ENCODE data around the gene PIAS1.
"Not testable (repeated sequence)": the region's sequence is repeated elsewhere in the genome, so short reads cannot be mapped to it uniquely, and the experiment has no call there.

The PIAS1 gene

DNA sequence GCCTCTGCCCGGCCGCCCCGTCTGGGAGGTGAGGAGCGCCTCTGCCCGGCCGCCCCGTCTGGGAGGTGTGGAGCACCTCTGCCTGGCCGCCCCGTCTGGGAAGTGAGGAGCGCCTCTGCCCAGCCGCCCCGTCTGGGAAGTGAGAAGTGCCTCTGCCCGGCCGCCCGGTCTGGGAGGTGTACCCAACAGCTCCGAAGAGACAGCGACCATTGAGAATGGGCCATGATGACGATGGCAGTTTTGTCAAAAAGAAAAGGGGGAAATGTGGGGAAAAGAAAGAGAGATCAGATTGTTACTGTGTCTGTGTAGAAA is 168.3 kb downstream of the PIAS1 start:
- not testable (repeated sequence) for ATAC-seq

DNA sequence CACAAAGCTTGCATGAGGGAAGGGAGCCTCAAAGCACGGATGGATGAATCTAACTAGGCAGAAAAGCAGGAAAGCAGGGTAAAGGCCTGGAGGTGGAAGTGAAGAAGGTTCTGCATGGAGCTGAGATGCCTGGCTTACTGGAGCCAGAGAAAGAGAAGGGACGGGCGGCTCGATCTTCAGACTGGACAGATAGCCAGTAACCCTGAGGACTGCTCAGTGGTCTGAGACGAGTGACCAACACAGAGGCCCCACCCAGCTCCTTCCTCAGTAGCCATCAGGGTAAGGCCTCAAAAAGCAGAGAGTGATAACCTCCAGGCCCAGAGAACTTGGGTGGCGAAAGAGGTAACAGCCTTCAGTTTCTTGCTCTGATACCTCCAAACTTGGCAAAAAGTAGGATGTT is 169.1 kb downstream of the PIAS1 start:
- ATAC-seq, result no peak

DNA sequence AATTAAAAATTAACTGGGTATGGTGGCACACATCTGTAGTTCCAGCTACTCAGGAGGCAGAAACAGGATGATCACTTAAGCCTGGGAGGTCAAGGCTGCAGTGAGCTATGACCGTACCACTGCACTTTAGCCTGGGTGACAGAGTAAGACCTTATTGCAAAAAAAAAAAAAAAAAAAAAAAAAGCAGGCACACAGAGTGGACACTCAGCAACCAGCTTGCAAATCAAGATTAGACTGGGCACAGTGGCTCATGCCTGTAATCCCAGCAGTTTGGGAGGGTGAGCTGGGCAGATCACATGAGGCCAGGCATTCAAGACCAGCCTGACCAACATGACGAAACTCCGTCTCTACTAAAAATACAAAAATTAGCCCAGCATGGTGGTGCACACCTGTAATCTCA is 170.0 kb downstream of the PIAS1 start:
- ATAC-seq, result no peak

DNA sequence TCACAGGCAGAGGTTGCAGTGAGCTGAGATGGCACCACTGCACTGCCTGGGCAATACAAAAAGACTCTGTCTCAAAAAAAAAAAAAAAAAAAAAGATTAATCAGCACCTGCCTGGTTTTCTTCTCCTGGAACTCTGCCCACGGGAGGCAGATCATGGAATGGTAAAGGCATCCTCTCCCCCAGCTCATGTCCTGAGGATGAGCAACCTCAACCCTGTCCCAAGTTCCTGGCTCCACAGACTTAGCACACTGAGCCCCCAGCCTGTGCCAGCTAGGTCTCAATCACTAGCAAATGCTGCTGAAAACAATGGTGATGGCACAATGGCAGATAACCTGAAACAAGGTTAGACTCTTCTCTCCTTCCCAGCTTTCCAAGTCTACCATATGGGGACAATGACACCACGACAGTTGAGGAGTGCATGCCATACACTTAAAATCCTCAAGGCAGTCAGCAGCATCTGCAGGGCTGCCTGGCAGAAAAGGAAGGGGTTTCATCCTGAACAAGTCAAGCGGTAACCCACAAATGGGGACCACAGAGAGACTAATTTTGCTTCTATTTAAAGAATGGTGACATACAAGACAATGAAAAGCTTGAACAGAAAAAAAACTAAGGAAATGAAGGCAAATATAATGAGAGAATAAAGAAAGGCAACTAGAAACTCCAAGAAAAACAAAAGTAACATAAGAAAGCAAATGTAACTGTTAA is 170.6 kb downstream of the PIAS1 start:
- no peak for ATAC-seq

DNA sequence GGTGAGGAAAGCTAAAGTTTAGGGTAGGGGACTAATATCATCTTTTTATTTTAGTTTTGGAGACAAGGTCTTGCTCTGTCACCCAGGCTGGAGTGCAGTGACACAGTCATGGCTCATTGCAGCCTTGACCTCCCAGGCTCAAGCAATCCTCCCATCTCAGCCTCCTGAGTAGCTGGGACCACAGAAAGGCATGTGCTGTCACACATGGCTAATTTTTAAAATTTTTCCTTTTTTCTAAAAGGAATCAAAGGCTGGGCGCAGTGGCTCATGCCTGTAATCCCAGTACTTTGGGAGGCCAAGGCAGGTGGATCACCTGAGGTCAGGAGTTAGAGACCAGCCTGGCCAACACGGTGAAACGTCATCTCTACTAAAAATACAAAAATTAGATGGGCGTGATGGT is 171.3 kb downstream of the PIAS1 start:
- ATAC-seq, result not testable (repeated sequence)

DNA sequence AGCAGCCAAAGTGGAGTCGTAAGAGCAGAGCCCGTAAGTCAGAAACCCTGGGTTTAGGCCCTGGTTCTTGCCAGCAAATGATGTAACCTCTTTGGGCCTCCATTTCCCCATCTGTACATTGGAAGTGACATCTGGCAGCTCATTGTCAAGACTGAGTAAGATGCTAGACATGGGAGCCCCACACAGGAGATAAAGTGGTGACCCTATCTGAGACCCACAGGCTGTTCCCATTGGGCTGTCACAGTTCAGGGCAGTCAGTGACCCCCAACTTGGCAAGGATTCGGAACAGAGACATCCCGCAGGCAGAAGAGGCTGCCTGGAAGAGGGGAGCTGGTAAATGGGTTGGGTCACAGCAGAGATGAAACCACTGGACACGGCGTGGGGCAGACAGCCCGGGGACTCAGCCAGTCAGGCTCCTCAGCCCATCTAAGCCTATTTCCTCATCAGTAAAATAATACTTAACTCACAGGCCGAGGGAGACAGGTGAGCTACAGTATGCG is 173.6 kb downstream of the PIAS1 start:
- no peak for ATAC-seq

DNA sequence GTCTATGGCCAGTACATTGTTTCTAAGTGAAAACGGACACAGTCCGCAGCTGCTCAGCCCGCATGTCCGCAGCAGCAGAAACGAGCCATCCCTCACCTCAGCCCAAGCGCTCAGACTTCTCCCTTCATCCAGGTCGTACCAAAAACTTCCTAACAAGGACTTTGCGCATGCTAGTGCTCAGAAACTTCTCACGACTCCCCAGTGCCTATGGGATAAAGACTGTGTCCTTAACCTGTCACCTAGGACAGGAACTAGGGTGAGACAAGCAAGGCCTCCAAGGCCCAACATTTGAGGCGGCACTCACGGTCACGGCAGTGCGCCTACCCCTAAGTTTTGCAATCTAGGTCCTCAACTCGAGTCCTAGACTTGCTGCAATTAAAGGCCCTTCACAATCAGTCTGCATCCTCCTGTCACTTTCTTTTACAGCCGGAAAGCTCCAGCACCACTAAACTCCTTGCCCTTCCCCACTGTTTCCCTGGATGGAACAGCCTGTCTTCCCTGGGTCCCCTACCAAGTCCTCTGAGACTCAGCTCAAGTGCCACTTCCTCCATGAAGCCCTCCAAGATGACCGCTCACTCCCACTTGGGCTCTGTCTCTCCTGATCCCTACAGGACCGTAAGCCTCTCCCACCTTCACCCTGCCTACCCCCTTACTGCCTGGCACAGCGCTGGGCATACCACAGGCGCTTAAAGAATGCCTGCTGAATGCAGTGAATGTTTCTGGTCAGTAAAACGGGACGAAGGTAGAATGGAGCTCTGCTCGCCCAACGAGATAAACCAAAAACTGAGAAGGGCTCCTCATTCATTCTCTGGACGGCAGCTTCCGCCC is 174.2 kb downstream of the PIAS1 start:
- ATAC-seq, result no peak

DNA sequence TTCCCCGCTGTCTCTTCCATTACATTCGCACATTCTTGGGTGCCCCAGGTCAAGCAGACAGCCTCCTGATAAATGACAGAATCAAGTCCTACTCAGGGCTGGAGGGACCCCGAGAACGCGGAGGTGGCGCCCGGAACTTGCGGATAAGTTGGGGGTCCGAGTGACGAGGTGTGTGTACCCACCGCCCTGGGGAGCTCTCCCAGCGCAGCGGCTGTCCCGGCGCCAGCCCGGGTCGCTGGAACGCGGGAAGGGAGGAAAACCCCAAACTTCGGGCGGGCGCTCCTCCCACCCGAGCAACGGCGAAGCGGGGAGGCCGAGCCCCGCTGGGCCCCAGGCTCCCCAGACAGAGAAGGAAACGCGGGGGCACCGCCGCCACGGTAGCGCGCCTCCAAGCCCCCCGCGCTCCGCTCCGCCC is 174.9 kb downstream of the PIAS1 start:
- ATAC-seq, result no peak

DNA sequence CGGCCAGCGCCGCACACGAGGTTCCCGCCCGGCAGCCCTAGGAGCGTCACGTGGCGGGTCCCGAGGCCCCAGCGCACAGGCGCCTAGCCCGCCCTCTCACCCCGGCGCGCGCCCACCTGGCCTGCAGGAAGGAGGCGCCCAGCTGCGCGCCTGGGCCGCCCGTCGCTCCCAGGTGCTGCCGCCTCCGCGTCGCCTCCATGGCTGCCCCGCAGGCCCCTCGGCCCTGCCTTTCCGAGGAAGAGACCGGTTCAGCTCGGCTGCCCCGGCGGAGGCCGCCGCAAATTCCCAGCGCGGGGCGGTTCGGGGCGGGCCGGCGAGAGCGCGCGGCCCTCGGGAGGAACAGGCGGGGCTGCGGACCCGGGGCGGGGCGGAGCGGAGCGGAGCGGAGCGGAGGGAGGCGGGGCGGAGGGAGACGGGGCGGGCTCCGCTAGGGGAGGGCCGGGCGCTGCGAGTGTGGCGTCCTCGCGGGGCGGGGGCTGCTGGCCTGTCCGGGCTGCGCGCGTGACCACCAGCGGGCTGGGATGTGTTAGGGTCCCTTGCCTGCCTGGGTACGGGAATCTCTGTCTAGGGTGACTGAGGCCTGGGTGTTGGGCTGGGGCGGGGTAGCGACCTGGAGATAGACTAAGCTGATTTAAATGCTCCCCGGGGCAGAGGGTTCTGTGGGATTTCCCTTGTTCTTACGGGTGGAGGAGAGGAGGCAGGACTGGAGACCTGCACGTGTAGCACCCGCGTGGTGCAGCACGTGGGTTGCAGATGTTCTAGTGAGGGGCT is 175.5 kb downstream of the PIAS1 start, which contains the start of gene CLN6:
Gene CLN6 (minus strand): TSS at position 343 of the 771 bp plus-strand sequence. CDS start 144 bp downstream, at position 199.
- ATAC-seq, result peak; percentile 82 to 86

DNA sequence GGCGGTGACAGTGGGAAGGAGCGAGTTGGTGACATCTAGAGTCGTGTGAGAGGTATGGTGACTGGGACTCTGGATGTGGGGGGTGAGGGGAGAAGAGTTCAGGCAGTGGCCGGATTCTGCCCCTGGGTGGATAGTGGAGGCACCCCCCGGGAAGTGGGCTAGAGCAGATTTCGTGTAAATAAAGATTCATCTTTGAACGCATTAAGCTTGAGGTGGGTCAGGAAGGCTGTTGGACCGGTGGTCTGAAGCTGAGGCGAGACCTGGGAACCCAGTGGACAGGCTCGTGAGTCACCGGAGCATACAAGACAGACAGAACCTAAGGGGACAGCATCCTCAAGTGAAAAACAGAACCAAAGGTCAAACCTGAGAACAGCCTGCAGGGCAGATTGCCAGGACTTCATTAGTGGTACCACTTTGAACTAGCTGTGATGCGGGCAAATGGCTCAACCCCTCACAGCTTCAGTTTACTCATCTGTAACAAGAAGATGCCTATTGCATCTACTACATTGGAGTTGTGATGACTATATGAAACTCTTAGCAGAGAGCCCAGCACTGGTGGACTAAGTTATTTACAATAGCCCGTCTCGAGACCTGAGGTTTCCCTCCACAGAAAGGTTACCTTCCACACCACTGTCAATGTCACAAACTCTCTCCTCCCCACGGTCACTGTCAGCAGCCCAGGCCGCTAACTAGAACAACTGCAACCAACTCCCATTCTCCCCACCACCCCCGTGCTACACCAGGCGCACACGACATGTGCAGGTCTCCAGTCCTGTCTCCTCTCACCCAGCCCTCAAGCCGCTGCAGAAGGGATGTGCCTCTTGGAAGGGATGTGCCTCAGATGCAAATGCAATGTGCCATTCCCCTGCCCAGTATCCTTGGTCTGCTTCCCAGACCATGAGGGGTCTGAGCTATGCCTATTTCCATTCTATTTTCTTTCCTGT is 176.3 kb downstream of the PIAS1 start:
- no peak for ATAC-seq

DNA sequence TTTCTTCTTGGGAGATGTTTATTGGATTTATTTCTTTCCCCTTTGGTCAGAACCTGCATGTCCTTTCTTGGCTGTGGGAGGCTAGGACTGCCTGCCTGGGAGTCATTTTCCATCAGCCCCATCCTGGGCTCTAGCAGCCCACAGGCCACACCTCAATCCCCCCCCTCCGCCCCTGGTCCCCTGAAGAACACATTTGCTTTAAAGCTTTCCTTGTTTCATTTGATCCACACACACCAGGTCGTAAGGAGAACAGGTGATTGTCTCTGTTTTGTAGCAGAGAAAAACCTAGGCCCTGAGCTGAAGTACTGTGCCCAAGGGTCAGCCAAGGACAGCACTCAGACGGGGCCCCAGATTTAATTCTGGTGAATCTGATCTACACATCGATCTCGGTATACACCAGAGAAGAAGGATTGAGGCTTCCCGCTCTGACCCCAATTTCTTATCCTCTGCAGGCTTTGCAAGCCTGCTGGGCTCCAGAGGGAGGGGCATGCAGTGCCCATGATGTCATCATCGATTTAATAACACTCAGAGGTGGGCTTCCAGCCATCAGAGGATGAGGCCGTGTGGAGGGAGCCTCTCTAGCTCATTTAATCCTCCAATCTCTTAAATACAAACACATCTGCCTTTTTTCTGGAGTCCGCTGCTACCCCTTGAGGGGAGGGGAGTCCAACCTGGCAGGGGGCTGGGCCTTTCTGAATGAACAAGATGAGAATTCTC is 177.1 kb downstream of the PIAS1 start:
- no peak for ATAC-seq

DNA sequence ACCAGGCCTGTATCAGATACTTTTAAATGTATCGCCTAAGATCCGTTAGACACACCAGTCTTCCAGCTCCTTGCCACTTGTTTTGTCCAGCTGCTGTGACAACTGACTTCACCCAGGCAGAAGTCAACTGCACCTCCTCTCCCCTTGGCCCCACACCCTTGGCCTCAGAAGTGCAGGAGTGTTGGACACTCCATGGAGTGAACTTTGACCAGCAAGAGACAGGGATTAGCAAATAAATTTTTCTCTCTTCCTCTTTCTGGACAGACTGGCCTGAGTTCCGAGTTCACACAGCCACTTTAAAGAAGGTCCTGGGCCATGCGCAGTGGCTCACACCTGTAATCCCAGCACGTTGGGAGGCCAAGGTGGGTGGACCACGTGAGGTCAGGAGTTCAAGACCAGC is 178.3 kb downstream of the PIAS1 start:
- no peak for ATAC-seq

DNA sequence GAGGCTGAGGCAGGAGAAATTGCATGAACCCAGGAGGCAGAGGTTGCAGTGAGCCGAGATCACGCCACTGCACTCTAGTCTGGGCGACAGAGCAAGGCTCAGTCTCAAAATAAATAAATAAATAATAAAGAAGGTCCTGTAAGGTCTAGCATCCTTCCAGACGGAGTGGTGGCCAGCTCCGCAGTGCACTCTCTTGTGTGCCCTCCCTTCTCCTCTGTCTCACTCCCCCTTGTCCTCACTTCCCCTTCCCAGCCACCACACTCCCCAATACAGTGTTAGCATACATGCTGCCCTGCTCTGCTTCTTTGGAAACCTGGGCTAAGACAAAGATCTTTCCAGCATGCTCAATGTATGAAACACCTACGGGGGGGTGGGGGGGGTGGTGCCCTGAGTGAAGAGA is 178.8 kb downstream of the PIAS1 start:
- ATAC-seq, result no peak

DNA sequence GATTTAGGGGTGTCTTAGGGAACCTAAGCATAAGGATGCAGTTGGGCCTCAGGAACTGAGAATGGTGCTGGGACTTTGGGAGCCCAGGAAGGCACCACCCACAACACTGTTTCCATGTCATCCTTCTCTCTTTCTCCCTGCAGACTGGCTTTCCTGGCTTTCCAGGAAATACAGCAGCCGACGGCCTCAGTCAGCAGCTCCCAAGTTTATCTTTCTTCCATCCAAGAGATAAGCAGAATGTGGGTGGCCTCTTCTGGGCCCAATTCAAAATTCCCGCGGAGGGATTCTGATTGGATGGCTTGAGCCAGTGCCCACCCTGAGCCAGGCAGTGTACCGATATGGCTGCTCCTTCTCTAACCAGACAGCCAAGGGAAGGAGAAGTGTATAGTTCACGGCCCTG is 179.9 kb downstream of the PIAS1 start:
- no peak for ATAC-seq

DNA sequence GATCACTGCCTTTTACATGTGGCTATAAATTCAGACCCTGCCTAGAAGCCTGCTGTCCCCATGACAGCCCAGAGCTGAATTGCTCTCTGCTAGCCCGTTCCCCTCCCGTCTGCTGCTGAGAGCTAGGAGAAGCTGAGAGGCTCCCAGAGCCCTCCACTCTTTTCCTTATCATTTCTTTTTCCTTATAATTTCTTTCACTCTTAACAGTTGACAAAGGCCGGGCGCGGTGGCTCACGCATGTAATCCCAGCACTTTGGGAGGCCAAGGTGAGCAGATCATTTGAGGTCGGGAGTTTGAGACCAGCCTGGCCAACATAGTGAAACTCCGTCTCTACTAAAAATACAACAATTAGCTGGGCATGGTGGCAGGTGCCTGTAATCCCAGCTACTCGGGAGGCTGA is 180.4 kb downstream of the PIAS1 start:
- not testable (repeated sequence) for ATAC-seq

DNA sequence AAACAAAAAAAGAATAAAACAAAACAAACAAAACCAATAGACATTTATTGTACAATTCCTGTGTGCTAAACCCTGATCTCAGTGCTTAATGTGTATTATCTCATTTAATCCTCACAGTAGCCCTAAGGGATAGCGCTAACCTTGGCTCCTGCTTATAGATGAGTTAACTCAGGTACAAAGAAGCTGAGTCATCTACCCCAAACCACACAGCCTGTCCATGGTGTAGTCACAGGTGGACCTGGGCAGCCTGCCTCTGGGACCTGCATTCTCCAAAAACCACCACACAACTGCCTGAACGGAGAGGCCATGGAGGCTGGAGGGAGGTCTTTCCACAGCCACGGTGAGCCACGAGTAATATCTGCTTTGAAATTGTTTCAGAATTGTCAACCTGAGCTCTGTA is 180.9 kb downstream of the PIAS1 start:
- ATAC-seq, result no peak

DNA sequence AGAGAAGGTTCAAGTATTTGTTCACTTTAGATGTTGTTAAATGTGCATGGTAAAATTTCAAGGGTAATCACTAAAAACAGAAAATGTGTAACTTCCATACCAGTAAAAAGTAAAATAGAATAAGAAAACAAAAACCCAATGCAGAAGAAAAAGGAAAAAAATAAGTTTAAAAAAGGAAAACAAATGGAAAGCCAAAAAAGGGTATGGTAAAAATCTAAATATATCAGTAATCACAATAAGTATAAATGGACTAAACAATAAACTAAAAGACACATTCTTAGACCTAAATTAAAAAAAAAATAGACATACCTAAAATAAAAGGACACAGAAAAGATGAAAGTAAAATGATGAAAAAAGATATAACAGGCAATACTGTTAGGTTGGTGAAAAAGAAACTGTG is 184.9 kb downstream of the PIAS1 start:
- ATAC-seq, result no peak

DNA sequence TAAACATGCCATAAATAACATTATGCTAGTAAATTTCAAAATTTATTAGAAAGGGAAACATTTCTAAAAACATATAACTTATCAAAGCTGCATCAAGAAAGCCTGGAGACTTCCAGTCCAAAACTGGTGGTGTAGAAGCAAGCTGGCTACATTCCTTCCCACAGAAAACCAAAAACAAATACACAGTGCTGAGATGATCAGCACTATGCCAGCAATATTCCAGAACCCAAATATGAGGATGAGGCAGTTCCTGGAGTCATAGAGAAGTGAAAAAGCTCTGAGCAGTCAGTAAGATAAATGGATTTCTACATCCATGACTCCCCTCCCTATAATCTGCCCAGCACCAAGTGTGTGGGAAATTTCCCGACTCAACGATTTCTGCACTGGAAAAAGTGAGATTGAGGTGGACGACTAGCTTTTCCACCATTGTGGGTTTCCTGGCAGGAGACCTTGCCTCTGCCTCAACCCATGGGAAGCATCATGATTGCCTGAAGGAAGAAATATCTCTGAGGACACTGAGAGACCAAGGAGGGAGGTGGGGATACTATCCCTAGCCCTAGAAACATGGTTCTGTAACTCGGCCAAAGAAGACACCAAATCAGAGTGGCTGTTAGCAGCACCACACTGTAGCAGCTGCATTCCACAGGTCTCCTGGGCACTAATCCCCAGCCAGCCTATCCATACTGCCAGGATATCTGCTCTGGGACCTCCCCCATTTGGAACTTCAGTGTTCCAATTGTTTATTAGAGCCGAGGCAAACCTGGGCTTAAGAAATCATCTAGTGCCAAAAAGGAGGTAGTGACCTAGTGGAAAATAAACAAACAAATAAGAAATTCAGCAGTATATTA is 187.2 kb downstream of the PIAS1 start:
- ATAC-seq, result no peak

Measured in activated CD4-positive, CD25-positive, alpha-beta regulatory T cell treated with anti-CD3 and anti-CD28 coated beads, Interleukin-2, amount 50 U/mL, for 24 hours (primary cell).